ELF-1 (cell line): Measurements from ENCODE around the gene CKMT1A.

Source experiments
- DNase-seq: peaks from one replicate; pipeline ENCODE4 v3.0.0-alpha.2; 2016; ENCODE audit warnings: low read depth, low spot score

The CKMT1A gene

GRCh38 chr15:43748376-43748775, 54.7 kb downstream of the CKMT1A start:
- DNase-seq, result no peak
